HG03460 (cell line): Measurements from ENCODE around the gene BMP6.

ENCODE experiments used
- ATAC-seq: cut with Tn5 transposase; IDR thresholded peaks from one replicate; pipeline ENCODE4 v1.9.1; 2021; ENCODE audit not compliant: unreplicated experiment

The BMP6 gene

GRCh38 chr6:7747016-7747415 is 21.1 kb downstream of the BMP6 start:
- ATAC-seq: no peak

GRCh38 chr6:7747433-7747832 is 21.5 kb downstream of the BMP6 start:
- ATAC-seq: no peak

DNA sequence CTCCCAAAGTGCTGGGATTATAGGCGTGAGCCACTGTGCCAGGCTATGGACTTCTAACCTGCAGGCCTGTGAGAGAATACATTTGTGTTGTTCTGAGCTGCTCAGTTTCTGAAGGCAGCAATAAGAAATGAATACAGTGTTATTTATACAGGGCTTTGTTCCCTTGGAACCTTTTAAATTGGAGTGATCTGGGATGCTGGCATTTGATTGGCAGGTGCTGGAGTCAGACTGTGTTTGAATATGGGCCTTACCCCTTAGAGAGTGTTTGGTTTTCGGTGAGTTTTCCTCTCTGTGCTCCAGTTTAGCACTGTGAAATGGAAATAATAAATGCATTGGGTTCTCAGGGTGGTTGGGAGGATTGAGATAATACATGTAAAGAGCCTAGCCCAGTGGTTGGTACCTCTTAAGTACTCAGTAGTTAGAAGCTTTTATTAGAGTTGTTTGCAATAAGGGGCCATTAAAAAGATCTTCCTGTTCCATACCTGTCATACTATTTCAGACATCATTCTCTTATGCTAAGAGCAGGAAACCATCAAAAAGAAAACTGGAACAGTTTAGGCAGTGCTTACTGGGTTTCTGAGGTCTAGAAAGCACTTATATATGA is 22.1 kb downstream of the BMP6 start:
- no peak for ATAC-seq

DNA sequence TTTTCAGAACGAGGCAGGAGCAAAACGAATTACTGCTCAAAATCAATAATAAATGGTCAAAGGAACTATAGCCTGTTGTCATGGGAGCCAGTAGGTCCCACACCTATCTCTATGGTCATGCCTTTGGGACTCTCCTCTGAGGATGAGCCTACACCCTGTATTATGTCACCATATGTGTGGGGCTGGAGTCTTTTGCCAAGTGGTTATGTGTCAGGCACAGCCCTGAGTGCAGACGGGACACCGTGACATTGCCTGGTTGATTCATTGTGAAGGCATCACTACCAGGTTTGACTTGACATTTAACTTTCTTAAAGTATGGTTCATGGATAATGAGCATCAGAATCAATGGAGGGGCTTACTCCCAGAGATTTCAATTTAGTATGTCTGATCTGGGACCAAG is 23.6 kb downstream of the BMP6 start:
- ATAC-seq: no peak

- no peak for ATAC-seq
Observed at GRCh38 chr6:7750197-7750596, 24.3 kb downstream of the BMP6 start.

GRCh38 chr6:7758456-7758855 is 32.6 kb downstream of the BMP6 start:
- ATAC-seq: no peak

- no peak for ATAC-seq
Observed at GRCh38 chr6:7759320-7759719, 33.4 kb downstream of the BMP6 start.

DNA sequence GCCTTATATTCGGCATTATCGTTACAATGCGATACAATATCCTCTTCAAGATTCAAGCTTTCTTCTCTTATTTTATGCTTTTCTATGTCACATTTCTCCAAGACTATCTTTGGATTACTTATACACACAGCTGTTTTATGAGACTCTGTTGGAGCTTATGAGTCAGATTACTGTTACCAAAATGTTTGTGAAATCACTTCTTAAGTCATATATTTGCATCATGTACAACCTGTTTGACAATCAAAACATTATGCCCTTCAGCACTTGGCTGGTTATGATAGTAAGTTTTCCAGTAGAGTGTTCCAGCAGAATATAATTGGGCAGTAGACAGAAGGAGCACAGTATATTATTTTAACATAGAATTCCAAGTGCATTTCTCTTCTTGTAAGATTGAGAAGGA is 35.2 kb downstream of the BMP6 start:
- ATAC-seq: no peak

GRCh38 chr6:7762760-7763159 is 36.9 kb downstream of the BMP6 start:
- ATAC-seq: no peak

GRCh38 chr6:7763881-7764280 is 38.0 kb downstream of the BMP6 start:
- no peak for ATAC-seq

DNA sequence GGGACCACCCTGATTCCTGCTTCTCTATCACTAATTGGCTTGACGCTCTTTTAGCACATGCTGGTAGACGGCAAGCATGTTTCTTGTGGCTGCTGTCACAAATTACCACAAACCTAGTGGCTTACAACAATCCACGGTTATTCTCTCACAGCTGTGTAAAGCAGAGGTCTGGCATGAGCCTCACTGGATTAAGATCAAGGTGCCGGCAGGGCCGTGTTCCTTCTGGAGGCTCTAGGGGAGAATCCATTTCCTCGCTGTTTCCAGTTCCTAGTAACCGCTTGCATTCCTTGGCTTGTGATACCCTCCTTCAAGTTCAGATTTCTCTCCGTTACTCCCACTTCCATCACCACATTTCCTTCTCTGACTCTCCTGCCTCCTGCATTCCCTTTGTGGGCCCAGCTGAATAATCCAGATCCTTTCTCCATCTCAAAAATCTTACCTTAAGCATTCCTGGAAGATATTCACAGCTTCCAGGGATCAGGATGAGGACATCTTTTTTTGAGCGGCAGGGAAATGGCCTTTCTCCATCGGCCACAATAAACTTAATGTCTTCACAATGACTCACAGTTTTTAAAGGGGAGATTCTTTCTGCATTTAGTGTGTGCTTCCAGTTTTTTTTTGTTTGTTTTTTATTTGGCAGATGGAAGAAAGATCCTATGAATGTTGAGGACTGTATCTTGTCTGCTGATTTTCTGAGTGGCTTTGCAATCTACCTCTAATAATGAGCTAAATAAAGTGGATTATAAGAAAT is 39.9 kb downstream of the BMP6 start:
- no peak for ATAC-seq

DNA sequence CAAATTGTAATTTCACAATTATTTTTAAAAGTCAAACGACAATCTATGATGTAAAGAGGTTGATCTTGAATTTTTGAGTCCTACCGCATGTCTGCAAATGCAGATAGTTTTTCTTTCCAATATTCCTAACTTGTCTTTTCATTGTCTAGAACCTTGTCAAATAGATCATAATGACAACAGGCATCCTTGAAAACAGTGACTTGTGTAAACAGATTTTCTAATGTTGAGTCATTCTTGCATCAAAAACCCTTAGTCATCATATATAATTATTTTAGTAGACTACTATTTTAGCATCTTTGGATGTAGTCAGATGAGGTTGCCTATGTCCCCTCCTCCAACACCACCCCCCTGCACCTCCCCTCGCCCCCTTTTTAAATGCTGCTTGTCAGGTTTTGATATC is 43.8 kb downstream of the BMP6 start:
- ATAC-seq: no peak

DNA sequence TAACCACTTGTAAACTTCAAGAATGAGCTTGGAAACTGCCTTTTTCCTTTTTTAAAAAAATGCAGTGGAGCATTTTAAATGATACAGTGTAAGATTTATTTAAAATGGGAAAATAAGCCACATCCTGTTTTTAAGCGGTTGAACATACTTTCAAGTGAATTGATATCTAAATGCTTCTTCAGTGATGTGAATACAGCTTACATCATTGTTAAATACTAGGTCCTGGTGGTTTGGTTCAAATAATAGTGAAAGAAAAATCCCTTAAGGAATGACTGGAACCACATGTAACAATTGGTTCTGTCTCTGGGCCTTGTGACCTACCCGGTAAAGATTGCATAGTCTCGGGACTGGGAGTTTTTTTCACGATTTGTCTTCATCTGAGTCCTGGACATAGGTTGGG is 44.2 kb downstream of the BMP6 start:
- ATAC-seq: no peak

DNA sequence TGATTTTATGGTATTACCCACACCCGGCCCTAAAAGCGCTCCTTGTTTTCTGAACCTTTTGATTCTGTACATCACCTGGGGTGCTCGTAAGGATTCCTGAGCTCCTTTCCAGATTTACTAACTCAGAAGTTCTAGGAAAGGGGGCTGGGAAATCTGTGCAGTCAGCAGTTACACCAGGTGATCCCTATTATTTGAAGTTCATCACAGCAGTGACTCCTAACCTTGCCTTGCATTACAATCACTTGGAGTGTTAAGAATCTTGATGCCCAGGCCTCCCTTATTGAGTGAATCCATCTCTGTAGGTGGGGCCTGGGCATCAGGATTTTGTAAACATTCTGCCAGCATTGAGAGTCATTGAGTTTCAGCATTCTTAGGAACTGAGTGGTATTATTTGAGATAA is 44.7 kb downstream of the BMP6 start:
- no peak for ATAC-seq

GRCh38 chr6:7773322-7773721 is 47.4 kb downstream of the BMP6 start:
- ATAC-seq: no peak

- ATAC-seq: no peak
Observed at GRCh38 chr6:7773914-7774313, 48.0 kb downstream of the BMP6 start.

GRCh38 chr6:7776509-7776908 is 50.6 kb downstream of the BMP6 start:
- no peak for ATAC-seq

GRCh38 chr6:7777074-7777473 is 51.2 kb downstream of the BMP6 start:
- ATAC-seq: no peak

GRCh38 chr6:7781240-7781639 is 55.3 kb downstream of the BMP6 start:
- ATAC-seq: no peak

GRCh38 chr6:7784248-7784647 is 58.3 kb downstream of the BMP6 start:
- ATAC-seq: no peak

- ATAC-seq: no peak
Observed at GRCh38 chr6:7784706-7785105, 58.8 kb downstream of the BMP6 start.

- ATAC-seq: no peak
Observed at GRCh38 chr6:7785243-7786035, 59.5 kb downstream of the BMP6 start.
